Mucosa of stomach (tissue), 1 donor: ENCODE measurements around the gene TRPM4.

Experiments used
- H3K27me3 ChIP-seq: one replicate; pipeline ENCODE4 v1.7.0; 2013; ENCODE audit warnings: mild to moderate bottlenecking, low read length; ENCODE audit not compliant: control insufficient read depth, insufficient read depth
- H3K36me3 ChIP-seq: one replicate; pipeline ENCODE4 v1.7.0; 2013; ENCODE audit warnings: low read length; ENCODE audit not compliant: control insufficient read depth, insufficient read depth
- H3K4me1 ChIP-seq: one replicate; pipeline ENCODE4 v1.7.0; 2013; ENCODE audit warnings: mild to moderate bottlenecking, low read length; ENCODE audit not compliant: control insufficient read depth, insufficient read depth
- H3K4me3 ChIP-seq: one replicate; pipeline ENCODE4 v1.7.0; 2013; ENCODE audit warnings: low read length
- H3K9ac ChIP-seq: one replicate; pipeline ENCODE4 v1.7.0; 2013; ENCODE audit warnings: mild to moderate bottlenecking, low read length, moderate library complexity
- H3K9me3 ChIP-seq: one replicate; pipeline ENCODE4 v1.7.0; 2013; ENCODE audit warnings: mild to moderate bottlenecking, low read length, moderate library complexity; ENCODE audit not compliant: control insufficient read depth
- donor health status: Pancreatic carcinoma.

Gene TRPM4

DNA sequence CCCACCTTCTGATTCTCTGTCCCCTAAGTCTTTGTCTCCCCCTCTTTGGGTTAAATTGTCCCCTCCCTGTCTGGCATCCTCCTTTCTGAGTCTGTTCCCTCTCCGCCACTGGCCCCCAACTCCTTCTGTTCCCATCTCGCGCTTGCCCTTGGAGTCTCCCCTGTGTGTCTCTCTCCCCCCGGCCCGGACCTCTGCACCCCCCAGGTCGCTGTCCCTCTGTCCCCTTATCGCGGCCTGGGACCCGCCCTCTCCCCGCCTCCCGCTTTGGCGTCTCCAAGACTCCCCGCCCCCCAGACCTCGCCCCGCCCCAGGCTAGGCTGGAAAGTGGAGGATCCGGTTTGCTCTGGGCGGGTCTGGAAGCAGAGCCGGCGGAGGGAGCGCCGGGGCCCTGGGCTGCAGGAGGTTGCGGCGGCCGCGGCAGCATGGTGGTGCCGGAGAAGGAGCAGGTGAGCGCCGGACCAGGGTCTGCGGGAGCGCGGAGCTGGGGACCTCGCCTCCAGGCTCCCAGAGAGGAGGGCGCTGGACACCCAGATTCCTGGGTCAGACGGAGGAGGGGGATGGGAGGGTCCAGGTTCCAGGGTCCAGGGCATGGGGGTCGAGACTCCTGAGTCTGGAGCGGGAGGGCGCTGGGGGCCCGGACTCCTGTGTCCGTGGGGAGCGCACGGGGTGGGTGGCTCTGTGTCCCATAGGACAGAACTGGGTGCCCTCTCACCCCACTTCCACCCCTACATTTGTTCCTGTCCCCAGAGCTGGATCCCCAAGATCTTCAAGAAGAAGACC lies at the start of gene TRPM4:
Gene TRPM4 (plus strand): TSS at position 348 of the 780 bp plus-strand sequence. CDS start 75 bp downstream, at position 423.
- Histone ChIP-seq H3K27me3 (no peaks in the 10 kb centered on the region), H3K9ac (peak within 1 kb of the TSS; percentile 65), H3K4me1 (peaks cover 32% of the 10 kb centered on the region), H3K9me3 (no peaks in the 10 kb centered on the region), H3K4me3 (peak within 1 kb of the TSS; percentile 83), H3K36me3 (no peaks in the 10 kb centered on the region)

- Histone ChIP-seq H3K4me1 (peaks cover 5% of the 10 kb centered on the region), H3K36me3 (peaks cover 22% of the 10 kb centered on the region), H3K9ac (no peak overlapping the region), H3K9me3 (no peaks in the 10 kb centered on the region), H3K27me3 (no peaks in the 10 kb centered on the region), H3K4me3 (no peak overlapping the region)
These were observed 48.5 kb upstream of the TRPM4 start for GRCh38 chr19:49109051-49109450.

GRCh38 chr19:49109569-49110233 lies 47.9 kb upstream of the TRPM4 start:
- Histone ChIP-seq H3K27me3 (no peaks in the 10 kb centered on the region), H3K4me3 (no peak overlapping the region), H3K36me3 (peaks cover 19% of the 10 kb centered on the region), H3K9ac (no peak overlapping the region), H3K4me1 (peaks cover 5% of the 10 kb centered on the region), H3K9me3 (no peaks in the 10 kb centered on the region)

DNA sequence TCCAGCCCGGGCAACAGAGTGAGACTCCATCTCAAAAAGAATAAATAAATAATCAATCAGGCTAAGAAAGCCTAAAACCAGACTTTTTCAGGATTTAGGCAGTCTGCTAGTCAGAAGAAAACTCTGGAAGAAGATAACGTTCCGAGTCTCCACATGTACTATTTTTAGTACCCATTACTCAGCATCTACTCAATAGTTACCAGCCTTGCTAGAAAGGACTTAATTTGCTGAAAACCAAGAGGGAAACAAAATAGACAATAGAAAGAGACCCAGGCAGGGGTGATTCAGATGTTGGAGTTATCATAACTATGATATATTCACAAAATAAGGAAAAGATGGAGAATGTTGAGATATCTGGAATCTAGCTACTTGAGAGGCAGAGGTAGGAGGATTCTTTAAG lies 47.0 kb upstream of the TRPM4 start:
- peaks cover 16% of the 10 kb centered on the region for H3K36me3 ChIP-seq
- H3K4me3 ChIP-seq: no peak overlapping the region
- no peaks in the 10 kb centered on the region for H3K9me3 ChIP-seq
- H3K4me1 ChIP-seq: peaks cover 9% of the 10 kb centered on the region
- no peaks in the 10 kb centered on the region for H3K27me3 ChIP-seq
- no peak overlapping the region for H3K9ac ChIP-seq

DNA sequence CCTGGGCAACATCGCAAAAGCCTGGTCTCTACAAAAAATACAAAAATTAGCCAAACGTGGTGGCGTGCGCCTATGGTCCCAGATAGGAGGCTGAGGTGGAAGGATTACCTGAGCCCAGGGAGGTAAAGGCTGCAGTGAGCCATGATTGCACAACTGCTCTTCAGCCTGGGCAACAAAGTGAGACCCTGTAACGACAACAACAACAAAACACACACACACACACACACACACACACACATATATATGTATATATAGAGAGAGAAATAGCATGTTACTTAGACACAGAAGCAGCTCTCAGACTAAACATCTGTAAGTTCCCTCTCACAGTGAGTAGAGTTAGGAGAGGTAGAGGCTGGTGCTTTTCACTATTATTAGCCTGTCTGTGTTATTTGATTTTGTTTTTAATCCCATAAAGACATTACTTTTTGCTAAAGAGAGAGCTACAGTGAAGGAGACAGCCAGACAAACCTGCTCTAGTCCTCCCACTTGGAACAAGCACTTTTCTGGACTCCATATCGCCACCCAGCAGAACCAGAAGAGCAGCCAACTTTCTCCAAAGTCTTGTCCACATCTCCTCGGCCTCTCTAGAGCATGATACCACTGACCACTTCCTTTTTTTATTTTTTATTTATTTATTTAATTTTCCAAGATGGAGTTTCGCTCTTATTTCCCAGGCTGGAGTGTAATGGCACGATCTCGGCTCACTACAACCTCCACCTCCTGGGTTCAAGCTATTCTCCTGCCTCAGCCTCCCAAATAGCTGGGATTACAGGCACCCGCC lies 46.2 kb upstream of the TRPM4 start:
- H3K27me3 ChIP-seq: no peaks in the 10 kb centered on the region
- H3K4me1 ChIP-seq: peaks cover 9% of the 10 kb centered on the region
- H3K9me3 ChIP-seq: no peaks in the 10 kb centered on the region
- H3K36me3 ChIP-seq: peaks cover 16% of the 10 kb centered on the region
- H3K9ac ChIP-seq: no peak overlapping the region
- H3K4me3 ChIP-seq: no peak overlapping the region

DNA sequence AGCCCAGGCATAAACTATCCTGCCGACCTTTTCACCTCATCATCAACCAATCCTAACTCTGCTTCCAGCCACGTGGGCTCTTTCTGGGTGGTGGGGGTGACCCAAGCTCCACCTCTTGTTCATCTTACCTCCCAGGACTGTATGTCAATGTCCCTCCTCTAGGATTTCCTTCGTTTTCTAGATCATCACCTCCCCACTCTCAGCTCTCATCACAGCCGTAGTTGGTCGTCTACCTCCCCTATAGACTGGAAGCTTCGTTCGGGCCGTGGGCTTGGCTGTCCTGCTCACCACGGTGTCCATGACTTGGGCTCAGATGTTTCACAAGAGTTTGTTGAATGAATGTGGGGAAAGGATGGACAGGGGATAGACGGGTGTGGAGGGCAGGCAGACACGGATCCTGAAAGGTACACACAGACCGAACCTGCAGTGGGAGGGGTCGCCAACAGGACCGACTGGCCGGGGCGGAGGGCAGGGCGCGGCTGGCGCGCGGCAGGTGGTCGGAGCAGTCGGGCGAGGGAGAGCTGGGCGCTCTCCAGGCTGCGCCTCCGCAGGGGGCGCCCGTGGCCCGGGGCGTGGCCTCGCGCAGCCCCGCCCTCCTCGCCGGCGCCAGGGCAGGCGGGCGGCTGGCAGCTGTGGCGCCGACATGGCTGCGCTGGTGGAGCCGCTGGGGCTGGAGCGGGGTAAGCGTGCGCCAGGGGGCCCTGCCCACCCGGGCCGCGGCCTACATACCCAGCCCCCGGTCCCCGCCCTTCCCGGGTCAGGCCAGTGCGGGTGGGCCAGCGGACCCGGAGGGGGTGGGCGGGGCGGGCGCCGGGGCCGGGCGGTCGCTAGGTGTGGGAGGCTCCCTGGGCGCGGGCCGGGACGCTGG lies 43.6 kb upstream of the TRPM4 start, which contains the start of gene LIN7B:
Gene LIN7B (plus strand): TSS at position 609 of the 868 bp plus-strand sequence. CDS start 35 bp downstream, at position 644.
- Histone ChIP-seq H3K9me3 (no peaks in the 10 kb centered on the region), H3K4me3 (peak within 1 kb of the TSS; percentile 40), H3K4me1 (peaks cover 19% of the 10 kb centered on the region), H3K9ac (peak within 1 kb of the TSS; percentile 49), H3K27me3 (no peaks in the 10 kb centered on the region), H3K36me3 (peaks cover 3% of the 10 kb centered on the region)

DNA sequence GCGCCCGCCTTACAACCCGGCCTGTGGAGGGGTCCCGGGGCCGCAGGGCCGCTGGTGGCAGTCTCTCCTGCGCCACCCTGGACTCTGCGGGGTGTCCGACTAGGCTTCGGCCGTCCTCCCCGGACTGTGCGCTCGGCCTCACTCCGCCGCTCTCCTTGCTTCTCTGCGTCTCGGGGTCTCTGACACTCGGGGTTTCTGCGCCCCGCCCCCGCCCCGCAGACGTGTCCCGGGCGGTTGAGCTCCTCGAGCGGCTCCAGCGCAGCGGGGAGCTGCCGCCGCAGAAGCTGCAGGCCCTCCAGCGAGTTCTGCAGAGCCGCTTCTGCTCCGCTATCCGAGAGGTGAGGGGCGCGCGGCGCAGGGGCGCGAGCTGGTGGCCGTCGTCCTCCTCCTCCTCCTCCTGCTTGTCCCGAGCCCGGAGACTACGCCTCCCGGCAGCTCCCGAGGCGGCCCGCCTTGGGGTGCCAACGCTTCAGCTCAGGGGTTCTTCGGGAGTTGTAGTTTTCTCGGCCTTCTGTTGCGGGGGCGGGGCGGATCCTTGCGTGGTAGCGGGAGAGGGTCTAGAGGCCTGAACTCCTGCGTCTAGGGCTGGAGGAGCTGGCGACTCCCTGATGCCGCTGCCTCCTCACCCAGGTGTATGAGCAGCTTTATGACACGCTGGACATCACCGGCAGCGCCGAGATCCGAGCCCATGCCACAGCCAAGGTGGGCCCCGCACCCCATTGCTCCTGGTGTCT lies 42.8 kb upstream of the TRPM4 start:
- Histone ChIP-seq H3K27me3 (no peaks in the 10 kb centered on the region), H3K4me1 (peaks cover 22% of the 10 kb centered on the region), H3K4me3 (peak overlapping the region; percentile 28), H3K9me3 (no peaks in the 10 kb centered on the region), H3K9ac (peak overlapping the region; percentile 41), H3K36me3 (no peaks in the 10 kb centered on the region)

DNA sequence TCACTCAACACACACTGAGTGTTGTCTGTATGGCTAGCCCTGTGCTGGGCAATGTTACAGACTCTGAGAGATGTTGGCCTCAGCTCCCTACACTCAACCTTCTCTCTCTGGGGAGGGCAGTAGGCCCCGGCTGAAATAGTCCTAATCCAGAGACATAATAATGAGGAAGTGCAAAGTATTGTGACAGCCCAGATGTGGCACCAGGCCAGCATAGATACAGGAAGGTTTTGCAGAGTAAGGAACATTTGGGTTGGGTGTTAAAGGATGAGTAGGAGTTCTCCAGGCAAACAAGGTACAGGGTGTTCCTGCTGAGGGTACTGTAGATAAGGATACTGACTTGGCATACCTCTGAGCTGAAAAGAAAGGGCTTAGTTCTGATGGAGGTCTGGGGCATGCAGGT lies 41.0 kb upstream of the TRPM4 start:
- H3K4me1 ChIP-seq: peaks cover 30% of the 10 kb centered on the region
- H3K4me3 ChIP-seq: no peak overlapping the region
- H3K9ac ChIP-seq: no peak overlapping the region
- no peaks in the 10 kb centered on the region for H3K9me3 ChIP-seq
- peaks cover 8% of the 10 kb centered on the region for H3K27me3 ChIP-seq
- H3K36me3 ChIP-seq: no peaks in the 10 kb centered on the region

DNA sequence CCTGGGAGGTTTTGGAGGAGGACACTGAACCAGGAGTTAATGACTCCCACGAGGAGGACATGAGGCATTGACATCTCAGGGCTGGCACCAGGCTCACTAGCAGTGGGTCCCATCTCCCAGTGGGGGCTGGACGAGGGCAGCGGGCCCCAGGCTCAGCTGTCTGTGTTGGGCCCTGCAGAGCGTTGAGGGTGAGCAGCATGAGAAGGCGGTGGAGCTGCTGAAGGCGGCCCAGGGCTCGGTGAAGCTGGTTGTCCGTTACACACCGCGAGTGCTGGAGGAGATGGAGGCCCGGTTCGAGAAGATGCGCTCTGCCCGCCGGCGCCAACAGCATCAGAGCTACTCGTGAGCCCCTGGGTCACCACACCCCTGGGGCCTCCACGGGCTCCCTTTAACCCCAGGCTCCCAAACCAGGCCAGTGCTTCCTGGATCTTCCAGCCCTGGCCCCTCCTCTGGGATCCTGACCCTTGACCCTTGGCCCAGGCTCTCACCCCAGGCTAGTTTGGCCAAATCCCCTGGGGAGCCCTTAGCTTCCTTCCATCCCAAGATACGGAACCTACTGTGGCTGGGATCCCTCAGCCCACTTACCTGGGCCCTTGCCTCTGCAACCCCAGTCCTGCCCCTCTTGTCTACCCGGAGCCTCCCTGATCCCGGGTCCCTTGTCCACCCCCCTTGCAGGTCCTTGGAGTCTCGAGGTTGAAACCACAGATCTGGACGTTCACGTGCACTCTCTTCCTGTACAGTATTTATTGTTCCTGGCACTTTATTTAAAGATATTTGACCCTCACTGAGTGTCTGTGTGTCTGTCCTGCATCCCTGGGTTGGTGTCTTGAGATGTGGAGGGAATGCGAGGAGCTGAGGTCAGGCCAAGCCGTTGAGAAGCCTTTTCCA lies 39.7 kb upstream of the TRPM4 start:
- Histone ChIP-seq H3K4me3 (peak overlapping the region; percentile 5), H3K9ac (peak overlapping the region; percentile 82), H3K36me3 (no peaks in the 10 kb centered on the region), H3K9me3 (no peaks in the 10 kb centered on the region), H3K4me1 (peaks cover 30% of the 10 kb centered on the region), H3K27me3 (peaks cover 8% of the 10 kb centered on the region)
